Measurements from ENCODE around the gene GTF2H4.
"Not testable (repeated sequence)": the region's sequence is repeated elsewhere in the genome, so short reads cannot be mapped to it uniquely, and the experiment has no call there.

GTF2H4 gene

GRCh38 chr6:30918670-30919069, 10.7 kb downstream of the GTF2H4 start:
- no peak for DNase-seq (ENCODE audit: low spot score)

- DNase-seq (ENCODE audit: low spot score): no peak
These were observed 14.4 kb downstream of the GTF2H4 start for GRCh38 chr6:30922447-30922852.

- DNase-seq (ENCODE audit: low spot score): not testable (repeated sequence)
These were observed 16.1 kb downstream of the GTF2H4 start for GRCh38 chr6:30924040-30924627.

DNA sequence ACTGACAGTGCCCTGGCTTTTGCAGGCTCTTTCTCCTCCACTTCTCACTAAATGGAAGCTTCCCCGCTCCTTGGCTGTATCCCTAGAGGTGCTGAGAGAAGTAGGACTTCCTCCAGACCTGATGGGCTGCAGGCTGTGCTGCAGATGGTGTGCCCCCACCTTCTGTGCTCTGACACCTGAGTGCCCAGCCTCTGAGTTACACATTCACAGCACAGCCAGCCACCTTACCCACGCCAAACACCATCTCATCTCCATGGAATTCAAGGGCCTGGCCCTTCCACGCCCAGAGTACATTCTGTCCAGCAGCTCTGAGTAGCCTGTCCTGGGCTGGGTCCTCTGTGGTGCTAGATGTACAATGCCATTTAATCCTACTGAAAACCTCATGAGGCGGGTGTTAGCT, 18.6 kb downstream of the GTF2H4 start:
- no peak for DNase-seq (ENCODE audit: low spot score)

DNA sequence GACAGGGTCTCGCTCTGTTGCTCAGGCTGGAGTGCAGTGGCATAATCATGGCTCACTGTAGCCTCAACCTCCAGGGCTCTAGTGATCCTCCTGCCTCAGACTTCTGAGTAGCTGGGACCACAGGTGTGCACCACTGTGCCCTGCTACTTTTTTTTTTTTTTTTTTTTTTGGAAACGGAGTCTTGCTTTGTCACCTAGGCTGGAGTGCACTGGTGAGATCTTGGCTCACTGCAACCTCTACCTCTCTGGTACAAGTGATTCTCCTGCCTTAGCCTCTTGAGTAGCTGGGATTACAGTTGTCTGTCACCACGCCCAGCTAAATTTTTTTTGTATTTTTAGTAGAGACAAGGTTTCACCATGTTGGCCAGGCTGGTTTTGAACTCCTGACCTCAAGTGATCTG, 19.1 kb downstream of the GTF2H4 start:
- DNase-seq (ENCODE audit: low spot score): not testable (repeated sequence)

- DNase-seq (ENCODE audit: low spot score): no peak
These were observed 20.7 kb downstream of the GTF2H4 start for GRCh38 chr6:30928677-30929076.

- DNase-seq (ENCODE audit: low spot score): no peak
These were observed 22.5 kb downstream of the GTF2H4 start for GRCh38 chr6:30930506-30930905.

DNA sequence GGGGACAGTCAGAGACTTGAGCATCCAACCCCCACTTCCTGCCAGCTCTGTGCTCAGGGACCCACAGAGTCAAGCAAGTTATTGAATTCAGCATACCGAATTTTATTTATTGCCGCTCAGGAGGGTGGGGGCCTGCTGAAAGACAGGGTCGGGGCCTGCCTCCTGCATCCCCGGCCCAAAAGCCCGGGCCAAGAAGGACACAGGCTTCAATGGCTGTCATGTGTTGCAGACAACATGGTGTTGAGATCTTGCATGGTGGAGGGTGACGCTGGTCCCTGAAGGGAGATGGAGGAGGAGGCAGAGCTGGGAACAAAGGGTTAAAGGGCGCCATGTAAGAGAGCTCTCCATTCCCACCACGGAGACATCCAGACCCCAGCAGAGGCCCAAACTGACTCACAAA, 23.3 kb downstream of the GTF2H4 start:
- DNase-seq (ENCODE audit: low spot score): no peak

GRCh38 chr6:30931969-30932645, 24.1 kb downstream of the GTF2H4 start, which contains the start of gene SFTA2:
TSS of gene SFTA2 (minus strand) at chr6:30932170. CDS start at chr6:30932096, 74 bp downstream.
- no peak for DNase-seq (ENCODE audit: low spot score)

DNA sequence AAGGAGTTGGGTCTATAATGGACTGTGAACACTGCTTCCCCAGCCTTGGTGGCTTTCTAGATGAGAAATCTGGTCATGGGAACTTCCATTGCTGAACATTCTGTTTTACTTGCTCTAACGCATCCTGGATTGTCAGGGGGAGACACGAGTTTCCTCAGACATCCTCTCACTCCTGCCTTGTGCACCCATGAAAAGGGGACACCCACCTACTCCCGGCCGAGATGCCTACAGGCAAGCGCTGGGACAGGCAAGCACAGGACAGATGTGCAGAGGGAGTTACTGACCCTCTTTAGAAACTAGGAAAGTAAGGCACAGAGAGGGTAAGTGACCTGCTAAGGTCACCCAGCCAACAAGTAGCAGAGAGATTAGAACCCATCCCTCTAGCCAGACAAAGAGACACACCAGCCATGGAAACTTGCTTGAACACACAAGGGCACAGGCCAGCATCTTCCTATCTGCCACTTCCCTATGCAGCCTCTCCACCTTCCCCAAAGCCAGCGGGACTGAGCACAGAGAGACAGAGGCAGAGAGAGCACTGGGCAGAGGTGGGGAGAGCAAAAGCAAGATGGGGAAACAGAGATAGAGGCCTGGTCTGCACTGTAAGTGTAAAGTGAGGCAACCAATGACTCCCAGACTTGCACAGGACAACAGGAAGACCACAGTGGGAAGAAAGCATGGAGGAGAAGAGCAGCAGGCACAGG, 24.8 kb downstream of the GTF2H4 start:
- DNase-seq (ENCODE audit: low spot score): no peak

DNA sequence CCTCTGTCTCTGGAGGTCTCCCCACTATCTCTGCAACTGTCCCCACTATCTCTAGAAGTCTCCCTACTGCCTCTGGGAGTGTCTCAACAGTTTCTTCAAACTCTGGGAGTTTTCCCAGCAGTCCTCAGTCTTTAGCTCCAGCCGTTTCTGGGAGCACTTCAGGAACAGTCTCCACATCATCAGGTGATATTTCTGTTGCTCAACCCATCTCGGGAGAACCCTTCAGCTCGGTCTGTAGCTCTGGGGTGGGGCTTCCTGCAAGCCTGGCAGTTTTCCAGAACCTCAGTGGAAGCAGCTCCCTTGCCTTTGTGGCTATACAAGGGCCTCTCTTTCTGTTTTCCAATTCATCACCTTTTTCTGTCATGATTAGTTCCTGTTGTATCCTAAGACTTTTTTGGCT, 27.0 kb downstream of the GTF2H4 start:
- no peak for DNase-seq (ENCODE audit: low spot score)

DNA sequence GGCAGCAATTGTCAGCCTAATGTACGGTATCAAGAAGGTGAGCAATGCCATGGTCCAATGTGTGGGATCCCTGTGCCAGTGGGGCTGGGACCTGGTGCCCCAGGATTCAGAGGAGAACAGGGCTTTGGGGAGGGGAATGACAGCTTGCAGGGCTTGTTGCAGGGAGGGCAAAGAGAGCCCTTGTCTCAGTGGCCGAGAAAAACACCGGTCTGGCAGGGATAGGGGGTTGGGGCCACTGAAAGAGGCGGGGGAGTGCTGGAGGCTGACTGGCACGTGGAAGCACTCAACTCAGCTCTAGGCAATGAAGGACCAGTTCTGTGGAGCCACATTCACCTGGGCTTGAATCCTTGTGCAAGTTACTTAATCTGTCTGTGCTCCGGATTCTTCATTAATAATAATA, 29.3 kb downstream of the GTF2H4 start:
- no peak for DNase-seq (ENCODE audit: low spot score)

DNA sequence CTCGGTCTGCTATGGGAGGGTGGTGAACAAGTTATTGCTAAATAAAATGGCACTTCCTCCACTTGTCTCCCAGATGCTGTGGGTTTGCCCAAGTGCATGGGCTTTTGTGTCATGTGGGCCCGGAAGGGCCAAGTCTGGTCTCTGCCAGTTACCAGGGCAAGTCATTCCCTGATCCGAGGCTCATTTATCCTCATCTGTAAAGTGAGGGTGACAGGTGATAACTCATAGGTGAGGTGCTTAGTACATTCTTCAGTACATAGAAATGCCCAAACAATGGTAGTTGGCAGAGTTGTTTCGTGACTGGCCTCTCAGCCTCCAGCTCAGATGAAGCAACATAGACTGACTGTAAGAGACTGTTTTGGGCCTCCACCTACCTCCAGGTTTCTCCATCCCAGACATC, 30.7 kb downstream of the GTF2H4 start:
- DNase-seq (ENCODE audit: low spot score): no peak

DNA sequence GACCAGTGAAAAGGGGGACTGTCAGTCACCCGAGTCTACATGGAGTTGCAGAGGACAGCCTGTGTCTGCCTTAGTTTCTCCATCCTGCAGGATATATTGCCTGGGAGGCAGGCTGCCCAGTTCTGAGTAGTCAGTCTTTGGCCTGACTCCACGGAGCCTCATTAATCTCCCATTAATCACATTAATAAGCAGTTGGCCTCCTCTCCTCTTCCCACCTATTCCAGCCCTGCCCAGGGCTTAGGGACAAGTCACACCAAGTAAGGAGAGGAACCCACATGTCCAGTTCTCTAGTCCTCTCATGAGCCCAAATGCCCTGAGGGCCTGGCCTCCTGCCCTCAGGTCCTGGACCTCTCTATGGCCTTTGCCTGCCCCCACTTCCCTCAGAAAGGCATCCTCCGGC, 31.5 kb downstream of the GTF2H4 start:
- no peak for DNase-seq (ENCODE audit: low spot score)

- DNase-seq (ENCODE audit: low spot score): no peak
These were observed 32.5 kb downstream of the GTF2H4 start, which contains the start of gene MUCL3 for GRCh38 chr6:30940361-30940986. TSS of gene MUCL3 (plus strand) at chr6:30940973. CDS start at chr6:30941000, 27 bp downstream.

GRCh38 chr6:30942338-30943060, 34.5 kb downstream of the GTF2H4 start:
- DNase-seq (ENCODE audit: low spot score): peak; percentile 19

GRCh38 chr6:30944051-30944450, 36.0 kb downstream of the GTF2H4 start:
- DNase-seq (ENCODE audit: low spot score): no peak

DNA sequence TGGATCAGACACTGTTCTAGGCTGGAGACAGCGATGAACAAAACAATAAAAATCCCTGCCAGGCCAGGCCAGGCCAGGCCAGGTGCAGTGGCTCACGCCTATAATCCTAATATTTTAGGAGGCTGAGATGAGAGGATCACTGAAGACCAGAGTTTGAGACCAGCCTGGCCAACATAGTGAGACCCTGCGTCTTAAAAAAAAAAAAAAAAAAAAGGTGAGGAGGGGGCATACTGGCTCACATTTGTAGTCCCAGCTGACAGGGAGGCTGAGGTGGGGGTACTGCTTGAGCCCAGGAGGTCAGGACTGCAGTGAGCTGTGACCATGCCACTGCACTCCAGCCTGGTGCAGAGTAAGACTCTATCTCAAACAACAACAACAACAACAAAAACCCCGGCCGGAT, 37.3 kb downstream of the GTF2H4 start:
- no peak for DNase-seq (ENCODE audit: low spot score)

DNA sequence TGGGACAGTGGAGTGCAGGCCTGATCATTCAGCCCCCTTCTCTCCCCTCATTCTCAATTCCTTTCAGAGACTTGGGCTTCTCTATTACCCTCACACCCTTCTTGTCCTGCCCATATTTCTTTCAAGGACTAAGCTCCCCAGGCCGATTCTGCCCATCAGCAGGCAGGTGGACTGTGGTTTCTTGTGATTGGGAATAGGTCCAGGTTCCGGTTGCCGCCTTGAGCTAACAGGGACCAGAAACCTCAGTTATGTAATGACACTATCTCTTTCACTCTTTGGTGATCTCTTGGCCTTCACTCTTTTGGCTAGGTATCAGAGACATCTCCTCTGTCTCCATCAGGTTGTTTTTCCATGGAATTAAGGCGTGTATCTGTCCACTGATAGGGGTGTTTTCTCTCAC, 39.2 kb downstream of the GTF2H4 start:
- no peak for DNase-seq (ENCODE audit: low spot score)

- no peak for DNase-seq (ENCODE audit: low spot score)
These were observed 40.8 kb downstream of the GTF2H4 start for GRCh38 chr6:30948811-30949210.

- DNase-seq (ENCODE audit: low spot score): no peak
These were observed 44.0 kb downstream of the GTF2H4 start for GRCh38 chr6:30951907-30952469.

Measured in SK-N-DZ (cell line).